Esophagus muscularis mucosa (tissue), 3 donors: ENCODE data around the gene KIRREL3.

Experiments used
- POLR2A ChIP-seq: fragments of 450-650 bp; IDR thresholded peaks from one replicate; pipeline ENCODE4 v1.6.1; 2017; ENCODE audit warnings: antibody characterized with exemption, moderate library complexity, mild to moderate bottlenecking, low read depth
- POLR2AphosphoS5 ChIP-seq, 2 donors: sonication (generic); formaldehyde crosslinking; IDR thresholded peaks; one replicate each; pipeline ENCODE4 v1.6.1; 2017; ENCODE audit warnings: antibody characterized with exemption in 2 of 2
- TF ChIP-seq, protein P1 (sequence below), 3 experiments: fragments of 200-600 bp in 2 of 3; fragments of 450-650 bp in 1 of 3; sonication (generic) in 2 of 3; IDR thresholded peaks; one replicate each; pipeline ENCODE4 v1.5.1; 2017 to 2019; ENCODE audit warnings: antibody characterized with exemption in 3 of 3, mild to moderate bottlenecking in 2 of 3, moderate library complexity in 1 of 3

- TF ChIP-seq, protein P1, sequence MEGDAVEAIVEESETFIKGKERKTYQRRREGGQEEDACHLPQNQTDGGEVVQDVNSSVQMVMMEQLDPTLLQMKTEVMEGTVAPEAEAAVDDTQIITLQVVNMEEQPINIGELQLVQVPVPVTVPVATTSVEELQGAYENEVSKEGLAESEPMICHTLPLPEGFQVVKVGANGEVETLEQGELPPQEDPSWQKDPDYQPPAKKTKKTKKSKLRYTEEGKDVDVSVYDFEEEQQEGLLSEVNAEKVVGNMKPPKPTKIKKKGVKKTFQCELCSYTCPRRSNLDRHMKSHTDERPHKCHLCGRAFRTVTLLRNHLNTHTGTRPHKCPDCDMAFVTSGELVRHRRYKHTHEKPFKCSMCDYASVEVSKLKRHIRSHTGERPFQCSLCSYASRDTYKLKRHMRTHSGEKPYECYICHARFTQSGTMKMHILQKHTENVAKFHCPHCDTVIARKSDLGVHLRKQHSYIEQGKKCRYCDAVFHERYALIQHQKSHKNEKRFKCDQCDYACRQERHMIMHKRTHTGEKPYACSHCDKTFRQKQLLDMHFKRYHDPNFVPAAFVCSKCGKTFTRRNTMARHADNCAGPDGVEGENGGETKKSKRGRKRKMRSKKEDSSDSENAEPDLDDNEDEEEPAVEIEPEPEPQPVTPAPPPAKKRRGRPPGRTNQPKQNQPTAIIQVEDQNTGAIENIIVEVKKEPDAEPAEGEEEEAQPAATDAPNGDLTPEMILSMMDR (IDR thresholded peaks at IDR 0.05): no peak
- TF ChIP-seq POLR2A (no peak), POLR2AphosphoS5 (IDR thresholded peaks at IDR 0.05) (no peak)
These were observed 497.6 kb downstream of the KIRREL3 start for GRCh38 chr11:126502982-126503381.
